ENCODE data around the gene LIMS2.

Gene LIMS2

GRCh38 chr2:127707890-127708648 is 32.7 kb upstream of the LIMS2 start:
- no peak overlapping the region for H3K9ac ChIP-seq (ENCODE audit: low read length)
- no peaks in the 10 kb centered on the region for H3K9me3 ChIP-seq (ENCODE audit: low read length)
- H3K36me3 ChIP-seq (ENCODE audit: insufficient read depth, low read length): peaks cover 59% of the 10 kb centered on the region
- H3K27ac ChIP-seq (ENCODE audit: low read depth, low read length): no peak overlapping the region
- H3K4me1 ChIP-seq (ENCODE audit: insufficient read depth, low read length): peaks cover 19% of the 10 kb centered on the region
- H3K27me3 ChIP-seq (ENCODE audit: control insufficient read depth in 1 of 2, insufficient read depth in 2 of 2, low read length in 2 of 2): no peaks in the 10 kb centered on the region
- no peak overlapping the region for H3K4me3 ChIP-seq (ENCODE audit: low read depth in 1 of 2, low read length in 2 of 2)

DNA sequence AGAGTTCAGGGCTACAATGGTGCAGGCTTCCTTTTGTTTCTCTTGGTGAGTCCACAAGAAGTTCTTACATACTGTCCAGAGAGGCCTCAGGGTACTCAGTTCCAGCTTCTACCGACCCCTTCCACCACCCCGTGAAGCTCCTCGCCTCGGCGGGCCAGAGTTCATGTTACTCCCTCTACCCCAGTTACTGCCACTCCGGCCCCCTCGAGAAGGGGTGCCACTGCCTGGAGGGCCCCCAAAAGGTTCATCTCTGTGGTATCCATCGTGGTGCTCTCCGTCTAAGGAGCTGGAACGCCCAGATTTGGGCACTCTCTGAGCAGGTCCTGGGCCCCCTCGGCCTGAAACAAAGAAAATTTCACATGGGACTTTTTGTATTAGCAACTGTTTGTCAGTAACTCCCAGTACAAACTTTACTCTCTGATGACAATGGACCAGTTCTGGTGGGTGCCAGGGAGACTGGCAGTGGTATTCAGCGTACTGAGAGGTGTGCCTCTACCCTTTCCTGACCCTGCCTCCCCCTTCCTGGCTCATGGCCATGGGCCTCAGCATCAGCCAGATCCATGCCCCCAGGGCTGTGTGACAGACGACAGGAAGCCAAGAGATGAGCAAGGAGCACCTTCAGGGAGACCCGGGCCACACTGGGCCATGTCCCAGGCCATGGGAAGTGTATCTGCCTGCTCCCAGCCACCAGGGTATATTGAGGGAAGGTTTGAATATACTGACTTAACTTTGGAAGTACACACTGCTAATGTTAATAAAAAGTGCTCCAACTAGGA is 31.1 kb upstream of the LIMS2 start:
- Histone ChIP-seq H3K36me3 (ENCODE audit: insufficient read depth, low read length) (peaks cover 60% of the 10 kb centered on the region), H3K27ac (ENCODE audit: low read depth, low read length) (no peak overlapping the region), H3K9me3 (ENCODE audit: low read length) (no peaks in the 10 kb centered on the region), H3K4me3 (ENCODE audit: low read depth in 1 of 2, low read length in 2 of 2) (no peak overlapping the region), H3K9ac (ENCODE audit: low read length) (no peak overlapping the region), H3K4me1 (ENCODE audit: insufficient read depth, low read length) (peaks cover 29% of the 10 kb centered on the region), H3K27me3 (ENCODE audit: control insufficient read depth in 1 of 2, insufficient read depth in 2 of 2, low read length in 2 of 2) (no peaks in the 10 kb centered on the region)

DNA sequence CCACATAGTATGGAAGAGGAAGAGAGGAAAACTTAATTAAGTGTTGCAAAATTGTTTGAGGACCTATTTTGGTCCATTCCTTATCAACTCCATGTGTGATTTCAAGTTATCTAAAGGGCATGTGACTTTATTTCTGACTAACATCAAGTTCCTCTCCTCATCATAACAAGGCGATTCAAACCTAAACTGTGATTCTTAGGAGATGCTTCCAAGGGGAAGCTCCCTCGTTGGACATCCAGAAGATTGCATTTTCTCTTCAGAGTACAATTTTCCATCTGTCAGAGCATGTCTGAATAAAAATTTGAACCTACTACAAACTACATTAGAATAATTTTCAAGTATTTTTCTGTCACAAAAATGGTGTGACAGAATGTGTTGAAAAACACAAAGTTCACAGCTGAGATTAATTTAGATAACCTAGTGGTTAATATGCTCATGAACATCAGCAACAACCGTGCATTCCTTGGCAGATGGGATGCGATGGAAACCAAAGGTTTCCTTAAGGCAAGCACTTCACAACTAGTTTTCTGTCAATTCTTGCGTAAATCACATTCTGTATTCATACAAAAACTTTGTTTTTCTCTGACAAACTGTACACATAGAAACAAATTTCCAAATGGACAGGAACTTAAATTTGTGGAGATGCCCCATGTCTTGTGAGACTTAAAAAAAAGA is 30.2 kb upstream of the LIMS2 start:
- Histone ChIP-seq H3K9ac (ENCODE audit: low read length) (no peak overlapping the region), H3K27ac (ENCODE audit: low read depth, low read length) (no peak overlapping the region), H3K4me1 (ENCODE audit: insufficient read depth, low read length) (peaks cover 33% of the 10 kb centered on the region)

DNA sequence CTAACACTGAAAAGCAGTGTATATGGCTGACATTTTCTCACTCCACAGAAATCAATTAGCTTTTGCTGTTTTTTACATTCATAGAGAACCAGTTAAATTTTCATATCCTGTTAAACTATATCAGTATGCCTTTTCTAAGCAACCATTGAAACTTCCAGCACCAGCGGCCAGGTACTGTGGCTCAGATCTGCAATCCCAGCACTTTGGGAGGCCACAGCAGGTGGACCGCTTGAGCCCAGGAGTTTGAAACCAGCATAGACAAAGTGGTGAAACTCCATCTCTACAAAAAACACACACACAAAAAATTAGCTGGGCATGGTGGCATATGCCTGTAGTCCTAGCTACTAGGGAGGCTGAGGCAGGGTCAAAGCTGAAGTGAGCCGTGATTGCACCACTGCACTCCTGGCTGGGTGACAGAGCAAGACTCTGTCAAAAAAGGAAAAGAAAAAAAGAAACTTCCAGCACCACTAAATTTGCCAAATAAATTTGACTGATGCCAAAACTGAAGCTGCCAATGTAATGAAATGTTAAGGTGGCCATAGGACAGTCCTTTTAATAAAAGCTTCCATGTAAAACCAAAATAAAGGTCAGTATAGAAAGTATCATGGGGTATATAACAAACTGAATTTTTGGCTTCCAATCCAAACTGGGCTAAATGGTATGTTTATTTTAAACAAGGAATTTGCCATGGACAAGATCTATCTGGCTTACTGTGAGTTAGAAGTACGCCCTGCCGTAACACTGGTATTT is 29.5 kb upstream of the LIMS2 start:
- no peaks in the 10 kb centered on the region for H3K27me3 ChIP-seq (ENCODE audit: control insufficient read depth in 1 of 2, insufficient read depth in 2 of 2, low read length in 2 of 2)
- peaks cover 52% of the 10 kb centered on the region for H3K36me3 ChIP-seq (ENCODE audit: insufficient read depth, low read length)
- no peaks in the 10 kb centered on the region for H3K9me3 ChIP-seq (ENCODE audit: low read length)
- no peak overlapping the region for H3K27ac ChIP-seq (ENCODE audit: low read depth, low read length)
- no peak overlapping the region for H3K9ac ChIP-seq (ENCODE audit: low read length)
- H3K4me3 ChIP-seq (ENCODE audit: low read depth in 1 of 2, low read length in 2 of 2): no peak overlapping the region
- peaks cover 37% of the 10 kb centered on the region for H3K4me1 ChIP-seq (ENCODE audit: insufficient read depth, low read length)

More for the DNA sequence above, 30.2 kb upstream of the LIMS2 start:
- no peaks in the 10 kb centered on the region for H3K27me3 ChIP-seq (ENCODE audit: control insufficient read depth in 1 of 2, insufficient read depth in 2 of 2, low read length in 2 of 2)
- no peaks in the 10 kb centered on the region for H3K9me3 ChIP-seq (ENCODE audit: low read length)
- peaks cover 58% of the 10 kb centered on the region for H3K36me3 ChIP-seq (ENCODE audit: insufficient read depth, low read length)
- no peak overlapping the region for H3K4me3 ChIP-seq (ENCODE audit: low read depth in 1 of 2, low read length in 2 of 2)

DNA sequence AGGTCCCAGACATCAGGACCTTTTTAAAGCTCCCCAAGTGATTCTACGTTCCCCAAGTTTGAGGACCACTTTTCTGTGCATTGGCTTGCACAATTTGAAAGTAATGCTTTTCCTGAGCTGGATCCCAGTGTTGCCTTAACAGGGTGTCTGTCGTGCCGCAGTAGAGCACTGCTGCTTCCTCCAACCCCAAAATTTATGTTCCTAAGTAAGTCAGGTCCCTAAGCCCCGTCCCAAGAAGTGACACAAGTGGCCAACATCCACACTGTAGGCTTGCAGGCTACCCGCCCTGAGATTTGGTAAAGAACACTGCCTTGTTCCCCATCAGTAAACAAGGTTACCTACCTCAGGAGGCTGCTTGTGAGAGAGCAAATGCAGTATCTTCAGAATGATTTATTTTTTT is 28.0 kb upstream of the LIMS2 start:
- Histone ChIP-seq H3K9me3 (ENCODE audit: low read length) (no peaks in the 10 kb centered on the region), H3K36me3 (ENCODE audit: insufficient read depth, low read length) (peaks cover 37% of the 10 kb centered on the region), H3K4me1 (ENCODE audit: insufficient read depth, low read length) (peaks cover 33% of the 10 kb centered on the region), H3K27me3 (ENCODE audit: control insufficient read depth in 1 of 2, insufficient read depth in 2 of 2, low read length in 2 of 2) (no peaks in the 10 kb centered on the region), H3K4me3 (ENCODE audit: low read depth in 1 of 2, low read length in 2 of 2) (no peak overlapping the region), H3K9ac (ENCODE audit: low read length) (no peak overlapping the region), H3K27ac (ENCODE audit: low read depth, low read length) (no peak overlapping the region)

GRCh38 chr2:127702395-127703009 is 27.2 kb upstream of the LIMS2 start:
- H3K9ac ChIP-seq (ENCODE audit: low read length): peak overlapping the region; percentile 35
- peaks cover 29% of the 10 kb centered on the region for H3K36me3 ChIP-seq (ENCODE audit: insufficient read depth, low read length)
- no peaks in the 10 kb centered on the region for H3K9me3 ChIP-seq (ENCODE audit: low read length)
- H3K4me1 ChIP-seq (ENCODE audit: insufficient read depth, low read length): peaks cover 27% of the 10 kb centered on the region
- H3K4me3 ChIP-seq (ENCODE audit: low read depth in 1 of 2, low read length in 2 of 2): peak overlapping the region; percentile 34 to 69
- H3K27me3 ChIP-seq (ENCODE audit: control insufficient read depth in 1 of 2, insufficient read depth in 2 of 2, low read length in 2 of 2): no peaks in the 10 kb centered on the region
- H3K27ac ChIP-seq (ENCODE audit: low read depth, low read length): peak overlapping the region; percentile 64

GRCh38 chr2:127701651-127702394 is 26.5 kb upstream of the LIMS2 start:
- H3K27me3 ChIP-seq (ENCODE audit: control insufficient read depth in 1 of 2, insufficient read depth in 2 of 2, low read length in 2 of 2): no peaks in the 10 kb centered on the region
- H3K27ac ChIP-seq (ENCODE audit: low read depth, low read length): peak overlapping the region; percentile 95
- H3K4me1 ChIP-seq (ENCODE audit: insufficient read depth, low read length): peaks cover 27% of the 10 kb centered on the region
- peaks cover 25% of the 10 kb centered on the region for H3K36me3 ChIP-seq (ENCODE audit: insufficient read depth, low read length)
- H3K9ac ChIP-seq (ENCODE audit: low read length): peak overlapping the region; percentile 35
- H3K9me3 ChIP-seq (ENCODE audit: low read length): no peaks in the 10 kb centered on the region
- peak overlapping the region; percentile 49 to 69 for H3K4me3 ChIP-seq (ENCODE audit: low read depth in 1 of 2, low read length in 2 of 2)

GRCh38 chr2:127701193-127701650 is 25.9 kb upstream of the LIMS2 start, which contains the start of gene SFT2D3:
Gene SFT2D3 (plus strand): TSS chr2:127701497. CDS start chr2:127701529, 32 bp downstream.
- Histone ChIP-seq H3K4me3 (ENCODE audit: low read depth in 1 of 2, low read length in 2 of 2) (peak within 1 kb of the TSS; percentile 49 to 69), H3K36me3 (ENCODE audit: insufficient read depth, low read length) (peaks cover 19% of the 10 kb centered on the region), H3K4me1 (ENCODE audit: insufficient read depth, low read length) (peaks cover 27% of the 10 kb centered on the region), H3K9ac (ENCODE audit: low read length) (peak within 1 kb of the TSS; percentile 54), H3K27me3 (ENCODE audit: control insufficient read depth in 1 of 2, insufficient read depth in 2 of 2, low read length in 2 of 2) (no peaks in the 10 kb centered on the region), H3K9me3 (ENCODE audit: low read length) (no peaks in the 10 kb centered on the region), H3K27ac (ENCODE audit: low read depth, low read length) (peak within 1 kb of the TSS; percentile 95)

DNA sequence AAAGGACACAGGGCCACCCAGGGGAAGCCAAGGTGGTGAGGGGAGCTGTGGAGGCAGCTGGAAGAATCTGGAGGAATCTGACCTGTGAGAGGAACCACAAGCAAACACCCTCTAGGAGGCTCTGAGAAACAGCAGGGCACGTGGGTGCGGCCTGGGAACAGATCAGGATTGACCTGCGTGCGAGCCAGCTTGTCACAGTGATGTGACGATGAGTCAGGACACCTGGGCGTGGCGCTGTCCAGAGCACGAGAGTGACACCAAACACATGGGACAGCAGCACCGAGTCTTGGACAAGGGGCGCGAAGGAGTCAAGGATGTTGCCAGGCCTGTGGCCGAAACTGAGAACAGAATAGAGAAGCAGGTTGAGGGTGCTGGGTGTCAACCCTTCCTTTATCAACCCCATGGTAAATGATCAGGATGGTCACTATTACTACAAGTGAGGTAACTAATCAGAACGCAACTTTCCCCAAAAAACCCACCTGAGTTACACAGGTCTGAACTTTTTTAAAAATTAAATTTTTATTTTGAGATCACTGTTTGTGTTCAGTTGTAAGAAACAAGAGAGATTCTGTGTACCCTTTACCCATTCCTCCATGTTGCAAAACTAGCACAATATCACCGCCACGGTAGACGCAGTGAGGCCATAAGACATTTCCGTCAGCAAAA is 25.3 kb upstream of the LIMS2 start:
- no peaks in the 10 kb centered on the region for H3K9me3 ChIP-seq (ENCODE audit: low read length)
- peaks cover 14% of the 10 kb centered on the region for H3K36me3 ChIP-seq (ENCODE audit: insufficient read depth, low read length)
- peaks cover 27% of the 10 kb centered on the region for H3K4me1 ChIP-seq (ENCODE audit: insufficient read depth, low read length)
- peak overlapping the region; percentile 49 to 69 for H3K4me3 ChIP-seq (ENCODE audit: low read depth in 1 of 2, low read length in 2 of 2)
- peak overlapping the region; percentile 54 for H3K9ac ChIP-seq (ENCODE audit: low read length)
- peak overlapping the region; percentile 95 for H3K27ac ChIP-seq (ENCODE audit: low read depth, low read length)
- H3K27me3 ChIP-seq (ENCODE audit: control insufficient read depth in 1 of 2, insufficient read depth in 2 of 2, low read length in 2 of 2): no peaks in the 10 kb centered on the region
